H1 (cell line): ENCODE measurements around the gene ZSCAN12. TPM values are rescaled to one million over a fixed set of nuclear protein-coding genes. Genes with fewer than 3 reads are reported as not detected.
A peak's percentile ranks its signal among the peaks of the same experiment; 100 is the strongest.

Experiments used
- ASH2L ChIP-seq: fragments of 200-600, 300-600 bp; sonication (generic); IDR thresholded peaks from one replicate; pipeline ENCODE4 v1.7.1; 2017; ENCODE audit warnings: low read length
- CHD1 ChIP-seq: IDR thresholded peaks from 2 replicates; pipeline ENCODE4 v1.6.1; 2012; ENCODE audit warnings: low read depth, low read length, improper control_type of control experiment
- CHD2 ChIP-seq: IDR thresholded peaks from 2 replicates; pipeline ENCODE4 v1.6.1; 2012; ENCODE audit warnings: low read length, improper control_type of control experiment
- FOSL1 ChIP-seq: IDR thresholded peaks from 2 replicates; pipeline ENCODE4 v1.6.1; 2011; ENCODE audit warnings: mild to moderate bottlenecking, low read depth, low read length, moderate library complexity; ENCODE audit not compliant: insufficient read depth
- GABPA ChIP-seq: IDR thresholded peaks from 2 replicates; pipeline ENCODE4 v1.6.1; 2011; ENCODE audit warnings: mild to moderate bottlenecking, low read length, moderate library complexity, borderline replicate concordance; ENCODE audit not compliant: insufficient read depth
- HDAC2 ChIP-seq, 2 experiments: fragments of 300-600 bp in 1 of 2; sonication (generic) in 1 of 2; IDR thresholded peaks; 2 replicates each; pipeline ENCODE4 v1.6.1; 2011 to 2012; ENCODE audit warnings: low read depth in 2 of 2, low read length in 2 of 2, mild to moderate bottlenecking in 2 of 2, moderate library complexity in 2 of 2, borderline replicate concordance in 1 of 2, inconsistent platforms in 1 of 2
- PHF8 ChIP-seq: fragments of 200-600 bp; sonication (generic); conservative IDR thresholded peaks from 2 replicates; pipeline ENCODE4 v1.7.1; 2012; ENCODE audit warnings: low read depth, mild to moderate bottlenecking, inconsistent platforms, low read length, moderate library complexity
- SAP30 ChIP-seq: fragments of 300-600 bp; sonication (generic); IDR thresholded peaks from 2 replicates; pipeline ENCODE4 v1.7.1; 2012; ENCODE audit warnings: low read length, moderate library complexity, mild to moderate bottlenecking, inconsistent platforms; ENCODE audit not compliant: insufficient read depth, insufficient replicate concordance
- SP4 ChIP-seq: IDR thresholded peaks from 2 replicates; pipeline ENCODE4 v1.6.1; 2012; ENCODE audit warnings: low read length, inconsistent platforms
- polyA plus RNA-seq, 7 experiments: library from polyadenylated mRNA; depleted of rRNA in 3 of 7; stranded (reverse) in 5 of 7; unstranded in 2 of 7; fragments of >200 nt in 5 of 7; fragments of 200-250 nt in 2 of 7; gene quantifications; 1 replicate in 5 of 7; 2 replicates in 1 of 7; 4 replicates in 1 of 7; pipeline versions ENCODE4 v1.2.1 to v1.2.3, GENCODE V29; 2011 to 2013; ENCODE audit warnings: missing spikeins in 2 of 7, mixed read lengths in 2 of 7
- total RNA-seq: library from RNA; stranded (reverse); fragmentation: NEBNext Ultra II Directional; extraction: Animal tissue kit (Norgen Biotek cat#: 25700); gene quantifications from 2 replicates; pipeline ENCODE4 v1.2.1, GENCODE V29; 2021
- TF ChIP-seq, protein P1 (sequence below): fragments of 300-600 bp; sonication (generic); IDR thresholded peaks from 2 replicates; pipeline ENCODE4 v1.7.1; 2012; ENCODE audit warnings: low read length, moderate library complexity, mild to moderate bottlenecking, inconsistent platforms; ENCODE audit not compliant: insufficient replicate concordance

The ZSCAN12 gene
- total and polyA plus RNA-seq, 2 of the 8 experiments (the other 6 are each of a cell fraction or from before 2014, with no cell fraction given) = 2.2 to 9.6 TPM

DNA sequence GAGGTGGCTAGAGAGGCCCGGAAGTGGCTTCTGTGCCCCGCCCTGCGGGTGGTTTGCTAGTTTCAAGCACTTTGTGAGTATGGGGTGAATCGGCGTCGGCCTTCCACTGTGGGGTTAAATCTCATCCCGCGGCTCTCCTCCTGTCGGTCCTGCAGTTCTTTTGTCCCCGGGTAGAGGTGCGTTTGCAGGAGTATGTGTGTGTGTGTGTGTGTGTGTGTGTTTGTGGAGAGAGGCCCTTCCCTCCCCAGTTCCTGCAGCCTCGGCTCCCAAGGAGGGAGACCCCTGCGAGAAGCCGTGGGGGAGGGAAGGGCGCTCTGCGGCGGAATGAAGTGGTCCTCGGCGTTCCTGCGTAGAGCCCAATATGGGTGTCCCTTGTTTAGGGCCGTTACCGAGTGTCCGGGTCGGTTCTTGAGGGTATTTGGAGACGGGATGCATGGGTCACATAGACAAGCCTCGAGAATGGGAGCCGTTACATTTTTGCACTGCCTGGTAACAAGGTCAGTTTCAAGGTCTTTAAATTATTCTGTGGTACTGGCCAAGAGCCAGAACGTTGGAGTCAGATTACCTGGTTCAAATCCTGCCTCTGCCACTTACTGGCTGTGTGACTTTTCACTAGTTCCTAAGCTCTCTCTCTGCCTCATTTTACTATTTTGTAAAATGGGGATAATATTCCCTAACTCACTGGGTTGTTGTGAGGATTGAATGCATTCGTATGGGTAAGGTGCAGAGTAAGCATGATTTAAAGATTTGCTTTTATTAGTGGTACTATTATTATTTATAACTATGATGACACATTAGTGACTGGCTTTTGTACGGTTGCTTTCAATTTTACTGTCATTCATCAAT, 49.4 kb downstream of the ZSCAN12 start, which contains the start of gene ZKSCAN3 (continued):
- TF ChIP-seq, protein P1, sequence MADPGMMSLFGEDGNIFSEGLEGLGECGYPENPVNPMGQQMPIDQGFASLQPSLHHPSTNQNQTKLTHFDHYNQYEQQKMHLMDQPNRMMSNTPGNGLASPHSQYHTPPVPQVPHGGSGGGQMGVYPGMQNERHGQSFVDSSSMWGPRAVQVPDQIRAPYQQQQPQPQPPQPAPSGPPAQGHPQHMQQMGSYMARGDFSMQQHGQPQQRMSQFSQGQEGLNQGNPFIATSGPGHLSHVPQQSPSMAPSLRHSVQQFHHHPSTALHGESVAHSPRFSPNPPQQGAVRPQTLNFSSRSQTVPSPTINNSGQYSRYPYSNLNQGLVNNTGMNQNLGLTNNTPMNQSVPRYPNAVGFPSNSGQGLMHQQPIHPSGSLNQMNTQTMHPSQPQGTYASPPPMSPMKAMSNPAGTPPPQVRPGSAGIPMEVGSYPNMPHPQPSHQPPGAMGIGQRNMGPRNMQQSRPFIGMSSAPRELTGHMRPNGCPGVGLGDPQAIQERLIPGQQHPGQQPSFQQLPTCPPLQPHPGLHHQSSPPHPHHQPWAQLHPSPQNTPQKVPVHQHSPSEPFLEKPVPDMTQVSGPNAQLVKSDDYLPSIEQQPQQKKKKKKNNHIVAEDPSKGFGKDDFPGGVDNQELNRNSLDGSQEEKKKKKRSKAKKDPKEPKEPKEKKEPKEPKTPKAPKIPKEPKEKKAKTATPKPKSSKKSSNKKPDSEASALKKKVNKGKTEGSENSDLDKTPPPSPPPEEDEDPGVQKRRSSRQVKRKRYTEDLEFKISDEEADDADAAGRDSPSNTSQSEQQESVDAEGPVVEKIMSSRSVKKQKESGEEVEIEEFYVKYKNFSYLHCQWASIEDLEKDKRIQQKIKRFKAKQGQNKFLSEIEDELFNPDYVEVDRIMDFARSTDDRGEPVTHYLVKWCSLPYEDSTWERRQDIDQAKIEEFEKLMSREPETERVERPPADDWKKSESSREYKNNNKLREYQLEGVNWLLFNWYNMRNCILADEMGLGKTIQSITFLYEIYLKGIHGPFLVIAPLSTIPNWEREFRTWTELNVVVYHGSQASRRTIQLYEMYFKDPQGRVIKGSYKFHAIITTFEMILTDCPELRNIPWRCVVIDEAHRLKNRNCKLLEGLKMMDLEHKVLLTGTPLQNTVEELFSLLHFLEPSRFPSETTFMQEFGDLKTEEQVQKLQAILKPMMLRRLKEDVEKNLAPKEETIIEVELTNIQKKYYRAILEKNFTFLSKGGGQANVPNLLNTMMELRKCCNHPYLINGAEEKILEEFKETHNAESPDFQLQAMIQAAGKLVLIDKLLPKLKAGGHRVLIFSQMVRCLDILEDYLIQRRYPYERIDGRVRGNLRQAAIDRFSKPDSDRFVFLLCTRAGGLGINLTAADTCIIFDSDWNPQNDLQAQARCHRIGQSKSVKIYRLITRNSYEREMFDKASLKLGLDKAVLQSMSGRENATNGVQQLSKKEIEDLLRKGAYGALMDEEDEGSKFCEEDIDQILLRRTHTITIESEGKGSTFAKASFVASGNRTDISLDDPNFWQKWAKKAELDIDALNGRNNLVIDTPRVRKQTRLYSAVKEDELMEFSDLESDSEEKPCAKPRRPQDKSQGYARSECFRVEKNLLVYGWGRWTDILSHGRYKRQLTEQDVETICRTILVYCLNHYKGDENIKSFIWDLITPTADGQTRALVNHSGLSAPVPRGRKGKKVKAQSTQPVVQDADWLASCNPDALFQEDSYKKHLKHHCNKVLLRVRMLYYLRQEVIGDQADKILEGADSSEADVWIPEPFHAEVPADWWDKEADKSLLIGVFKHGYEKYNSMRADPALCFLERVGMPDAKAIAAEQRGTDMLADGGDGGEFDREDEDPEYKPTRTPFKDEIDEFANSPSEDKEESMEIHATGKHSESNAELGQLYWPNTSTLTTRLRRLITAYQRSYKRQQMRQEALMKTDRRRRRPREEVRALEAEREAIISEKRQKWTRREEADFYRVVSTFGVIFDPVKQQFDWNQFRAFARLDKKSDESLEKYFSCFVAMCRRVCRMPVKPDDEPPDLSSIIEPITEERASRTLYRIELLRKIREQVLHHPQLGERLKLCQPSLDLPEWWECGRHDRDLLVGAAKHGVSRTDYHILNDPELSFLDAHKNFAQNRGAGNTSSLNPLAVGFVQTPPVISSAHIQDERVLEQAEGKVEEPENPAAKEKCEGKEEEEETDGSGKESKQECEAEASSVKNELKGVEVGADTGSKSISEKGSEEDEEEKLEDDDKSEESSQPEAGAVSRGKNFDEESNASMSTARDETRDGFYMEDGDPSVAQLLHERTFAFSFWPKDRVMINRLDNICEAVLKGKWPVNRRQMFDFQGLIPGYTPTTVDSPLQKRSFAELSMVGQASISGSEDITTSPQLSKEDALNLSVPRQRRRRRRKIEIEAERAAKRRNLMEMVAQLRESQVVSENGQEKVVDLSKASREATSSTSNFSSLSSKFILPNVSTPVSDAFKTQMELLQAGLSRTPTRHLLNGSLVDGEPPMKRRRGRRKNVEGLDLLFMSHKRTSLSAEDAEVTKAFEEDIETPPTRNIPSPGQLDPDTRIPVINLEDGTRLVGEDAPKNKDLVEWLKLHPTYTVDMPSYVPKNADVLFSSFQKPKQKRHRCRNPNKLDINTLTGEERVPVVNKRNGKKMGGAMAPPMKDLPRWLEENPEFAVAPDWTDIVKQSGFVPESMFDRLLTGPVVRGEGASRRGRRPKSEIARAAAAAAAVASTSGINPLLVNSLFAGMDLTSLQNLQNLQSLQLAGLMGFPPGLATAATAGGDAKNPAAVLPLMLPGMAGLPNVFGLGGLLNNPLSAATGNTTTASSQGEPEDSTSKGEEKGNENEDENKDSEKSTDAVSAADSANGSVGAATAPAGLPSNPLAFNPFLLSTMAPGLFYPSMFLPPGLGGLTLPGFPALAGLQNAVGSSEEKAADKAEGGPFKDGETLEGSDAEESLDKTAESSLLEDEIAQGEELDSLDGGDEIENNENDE = no peak
- TF ChIP-seq CHD2 (no peak), CHD1 (no peak), PHF8 (peak; percentile 83), SP4 (no peak), GABPA (no peak), SAP30 (peak; percentile 30), FOSL1 (no peak), HDAC2 (IDR thresholded peaks at IDR 0.05; ENCODE audit: borderline replicate concordance in 1 of 2, low read depth in 2 of 2, low read length in 2 of 2) (no peak), ASH2L (peak; percentile 94)
